Breast epithelium (tissue), 3 donors: ENCODE measurements around the gene PDK2.

Source experiments
- CTCF ChIP-seq, 3 donors: fragments of 450-650 bp; IDR thresholded peaks; one replicate each; pipeline ENCODE4 v1.5.1; 2016 to 2017; ENCODE audit warnings: antibody characterized with exemption in 3 of 3, mild to moderate bottlenecking in 3 of 3, moderate library complexity in 3 of 3
- POLR2A ChIP-seq: fragments of 450-650 bp; IDR thresholded peaks from one replicate; pipeline ENCODE4 v1.6.1; 2016; ENCODE audit warnings: antibody characterized with exemption, mild to moderate bottlenecking, moderate library complexity

GRCh38 chr17:50149091-50149416 lies 53.9 kb downstream of the PDK2 start:
- no peak for TF ChIP-seq CTCF (IDR thresholded peaks at IDR 0.05)
- no peak for TF ChIP-seq POLR2A
